Upper lobe of left lung (tissue), 6 donors: ENCODE measurements around the gene CST7. TPM values are rescaled to one million over a fixed set of nuclear protein-coding genes. Genes with fewer than 3 reads are reported as not detected.

ENCODE experiments used
- ATAC-seq, 2 donors: fragments of 200-7000 bp; cut with Tn5 transposase; one replicate each; pipeline ENCODE4 v1.9.1; 2022; ENCODE audit warnings: mild to moderate bottlenecking in 2 of 2, moderate library complexity in 2 of 2; ENCODE audit not compliant: low FRiP score in 2 of 2
- DNase-seq, 2 donors: peaks; one replicate each; pipeline ENCODE4 v3.0.0-alpha.2; 2019 to 2020
- H3K27ac ChIP-seq, 4 donors: fragments of 200-600 bp; sonication (generic); one replicate each; pipeline ENCODE4 v1.5.1; 2016 to 2019
- H3K27me3 ChIP-seq, 4 donors: fragments of 200-600 bp; sonication (generic); one replicate each; pipeline ENCODE4 v1.5.1; 2017 to 2019
- H3K36me3 ChIP-seq, 4 donors: fragments of 200-600 bp; sonication (generic); one replicate each; pipeline ENCODE4 v1.5.1; 2016 to 2019
- H3K4me1 ChIP-seq, 4 donors: fragments of 200-600 bp; sonication (generic); one replicate each; pipeline ENCODE4 v1.5.1; 2018 to 2019
- H3K4me3 ChIP-seq, 4 donors: fragments of 200-600 bp; sonication (generic); one replicate each; pipeline ENCODE4 v1.5.1; 2017 to 2019; ENCODE audit warnings: mild to moderate bottlenecking in 2 of 4, moderate library complexity in 1 of 4
- H3K9me3 ChIP-seq, 4 donors: fragments of 200-600 bp; sonication (generic); one replicate each; pipeline ENCODE4 v1.5.1; 2018 to 2019
- EP300 ChIP-seq, 4 donors: sonication (generic); formaldehyde crosslinking; IDR thresholded peaks; one replicate each; pipeline ENCODE4 v1.5.1; 2017; ENCODE audit warnings: antibody characterized with exemption in 4 of 4, control low read depth in 2 of 4
- POLR2A ChIP-seq, 4 donors: fragments of 450-650 bp; IDR thresholded peaks; one replicate each; pipeline ENCODE4 v1.5.1; 2016 to 2017; ENCODE audit warnings: antibody characterized with exemption in 4 of 4, mild to moderate bottlenecking in 2 of 4
- POLR2AphosphoS5 ChIP-seq, 2 donors: sonication (generic); formaldehyde crosslinking; IDR thresholded peaks; one replicate each; pipeline ENCODE4 v1.5.1; 2017; ENCODE audit warnings: antibody characterized with exemption in 2 of 2
- WGBS, 2 donors: methylation state at CpG; one replicate each; pipeline ENCODE4 v1.1.5; 2017 to 2018; 5-methylcytosine and 5-hydroxymethylcytosine counted together
- total RNA-seq, 6 donors: library from RNA; depleted of rRNA in 4 of 6; stranded (reverse); fragments of >200 nt in 4 of 6; gene quantifications; one replicate each; pipeline versions ENCODE4 v1.1.0 to v1.2.1, GENCODE V29; 2016 to 2021
- TF ChIP-seq, protein P1 (sequence below), 6 experiments: fragments of 450-650 bp in 4 of 6; fragments of 200-600 bp in 2 of 6; sonication (generic) in 2 of 6; IDR thresholded peaks; one replicate each; pipeline ENCODE4 v1.5.1; 2016 to 2019; ENCODE audit warnings: antibody characterized with exemption in 6 of 6
- donor health status: DM: no; HTN: no; CAD: no; lungs with moderate emphysema.
- donor health status: DM: no; HTN: yes; CAD: no; lungs with severe emphysema.

The CST7 gene
- total RNA-seq, 6 donors from 2014 or later, result 13.7 to 28.3 (median 15.4) TPM; not detected in 1

DNA sequence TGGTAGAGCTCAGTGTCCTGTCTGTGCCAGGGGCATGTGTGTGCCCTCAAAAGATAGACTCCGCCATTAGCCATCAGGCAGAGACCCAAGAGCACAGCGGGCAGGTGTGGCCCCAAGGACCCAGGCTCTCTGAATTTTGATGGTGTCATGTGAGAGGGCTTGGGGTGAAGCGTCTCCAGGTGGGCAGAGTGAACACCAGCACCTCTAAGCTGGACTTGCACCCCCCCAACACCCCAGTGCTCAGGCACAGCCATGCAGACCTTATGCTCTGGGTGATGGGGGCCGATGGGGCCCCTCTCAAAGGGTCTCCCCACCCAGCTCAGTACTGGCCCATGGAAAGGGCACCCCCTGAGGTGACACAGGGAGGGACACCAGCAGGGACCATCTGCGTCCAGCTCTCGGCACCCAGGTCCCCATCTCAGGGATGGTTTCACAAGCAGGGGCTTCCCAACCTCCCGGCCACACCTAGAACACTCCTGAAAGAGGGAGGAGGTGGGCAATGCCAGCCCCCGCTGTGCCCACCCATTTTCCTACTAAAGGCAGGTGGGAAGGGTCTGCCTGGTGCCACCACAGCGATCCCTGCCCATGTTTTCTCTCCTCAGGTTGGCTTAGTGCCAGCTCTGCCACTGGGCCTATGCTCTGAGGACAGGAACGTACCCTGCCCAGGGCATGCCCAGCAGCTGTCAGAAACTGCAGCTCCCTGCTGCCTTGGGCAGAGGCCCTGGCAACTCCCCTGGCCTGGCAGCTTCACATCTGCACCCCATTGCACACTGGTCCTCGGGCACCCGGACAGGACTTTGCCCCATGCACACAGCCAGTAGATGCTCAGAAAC, 3.5 kb downstream of the CST7 start:
- H3K27ac ChIP-seq, result peak overlapping the region; percentile 22 to 89 (median 57)
- WGBS, 2 donors, result 77 to 79% methylated on average over 6 to 11 of the region's 12 CpGs
- peaks cover 0 to 23% (median 9%) of the 10 kb centered on the region in 4 donors for H3K36me3 ChIP-seq
- H3K4me1 ChIP-seq, result peaks cover 0 to 6% (median 0%) of the 10 kb centered on the region in 4 donors
- TF ChIP-seq, protein P1, sequence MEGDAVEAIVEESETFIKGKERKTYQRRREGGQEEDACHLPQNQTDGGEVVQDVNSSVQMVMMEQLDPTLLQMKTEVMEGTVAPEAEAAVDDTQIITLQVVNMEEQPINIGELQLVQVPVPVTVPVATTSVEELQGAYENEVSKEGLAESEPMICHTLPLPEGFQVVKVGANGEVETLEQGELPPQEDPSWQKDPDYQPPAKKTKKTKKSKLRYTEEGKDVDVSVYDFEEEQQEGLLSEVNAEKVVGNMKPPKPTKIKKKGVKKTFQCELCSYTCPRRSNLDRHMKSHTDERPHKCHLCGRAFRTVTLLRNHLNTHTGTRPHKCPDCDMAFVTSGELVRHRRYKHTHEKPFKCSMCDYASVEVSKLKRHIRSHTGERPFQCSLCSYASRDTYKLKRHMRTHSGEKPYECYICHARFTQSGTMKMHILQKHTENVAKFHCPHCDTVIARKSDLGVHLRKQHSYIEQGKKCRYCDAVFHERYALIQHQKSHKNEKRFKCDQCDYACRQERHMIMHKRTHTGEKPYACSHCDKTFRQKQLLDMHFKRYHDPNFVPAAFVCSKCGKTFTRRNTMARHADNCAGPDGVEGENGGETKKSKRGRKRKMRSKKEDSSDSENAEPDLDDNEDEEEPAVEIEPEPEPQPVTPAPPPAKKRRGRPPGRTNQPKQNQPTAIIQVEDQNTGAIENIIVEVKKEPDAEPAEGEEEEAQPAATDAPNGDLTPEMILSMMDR (IDR thresholded peaks at IDR 0.05), result no peak
- TF ChIP-seq EP300 (IDR thresholded peaks at IDR 0.05), result no peak
- no peak for TF ChIP-seq POLR2A (IDR thresholded peaks at IDR 0.05)
- TF ChIP-seq POLR2AphosphoS5 (IDR thresholded peaks at IDR 0.05), result no peak
- peak overlapping the region in 1 of 4 donors; percentile 46 for H3K4me3 ChIP-seq
- DNase-seq (no peak), ATAC-seq (no peak)
- no peaks in the 10 kb centered on the region for H3K9me3 ChIP-seq
- H3K27me3 ChIP-seq, result no peaks in the 10 kb centered on the region

DNA sequence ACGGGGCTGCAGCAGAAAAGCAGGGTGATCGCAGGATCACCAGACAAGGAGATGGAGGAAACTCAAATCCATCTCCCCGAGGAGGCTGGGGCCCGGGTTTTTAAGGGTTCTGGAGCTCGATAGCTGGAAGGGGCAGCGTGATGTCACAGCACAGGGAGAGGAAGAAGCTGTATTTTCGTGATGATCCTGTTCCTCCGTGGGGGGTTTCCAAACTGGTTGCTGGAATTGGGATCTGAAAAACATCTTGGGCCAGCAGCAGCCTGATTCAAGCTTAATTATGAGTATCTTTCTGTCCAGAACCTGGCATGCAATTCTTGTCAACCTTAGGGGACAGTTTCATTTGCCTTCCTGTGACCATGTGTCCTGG, 4.1 kb downstream of the CST7 start:
- Histone ChIP-seq H3K4me3 (no peak overlapping the region), H3K4me1 (peaks cover 0 to 6% (median 0%) of the 10 kb centered on the region in 4 donors), H3K36me3 (peaks cover 0 to 29% (median 13%) of the 10 kb centered on the region in 4 donors), H3K9me3 (no peaks in the 10 kb centered on the region), H3K27ac (peak overlapping the region; percentile 22 to 89 (median 57)), H3K27me3 (no peaks in the 10 kb centered on the region)
- ATAC-seq (no peak), DNase-seq (no peak)
- TF ChIP-seq, protein P1 (IDR thresholded peaks at IDR 0.05), result no peak
- TF ChIP-seq EP300 (IDR thresholded peaks at IDR 0.05) (no peak), POLR2A (IDR thresholded peaks at IDR 0.05) (no peak), POLR2AphosphoS5 (IDR thresholded peaks at IDR 0.05) (no peak)
- WGBS, 2 donors, result 65 to 75% methylated on average over 8 of the region's 8 CpGs

DNA sequence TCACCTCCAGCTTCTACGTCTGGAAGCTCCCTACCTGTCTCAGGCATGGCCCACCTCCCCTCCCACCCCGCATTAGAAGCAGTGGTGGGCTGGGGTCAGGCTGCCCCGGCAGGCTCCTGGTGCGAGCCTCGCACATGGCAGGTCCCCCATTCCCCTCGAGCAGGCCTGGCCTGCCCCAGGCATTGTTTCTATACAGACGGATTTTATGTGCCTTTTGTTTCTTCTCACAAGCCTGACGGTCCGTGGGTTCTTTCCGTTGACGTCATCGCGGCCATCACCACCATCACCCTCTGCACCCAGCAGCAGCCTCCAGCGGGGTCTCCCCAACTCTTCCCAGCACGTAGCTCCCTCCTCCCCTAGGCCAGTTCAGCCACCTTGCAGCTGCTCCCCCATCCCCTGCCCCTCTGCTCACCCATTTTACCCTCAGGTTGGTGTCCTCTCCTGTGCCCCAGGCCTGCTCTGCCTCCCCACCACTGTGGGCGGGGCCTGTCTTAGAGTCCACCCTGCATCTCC, 4.6 kb downstream of the CST7 start:
- DNase-seq (peak in 1 of 2 donors; percentile 62), ATAC-seq (no peak)
- 83 to 87% methylated on average over 13 to 16 of the region's 16 CpGs for WGBS, 2 donors
- TF ChIP-seq POLR2A (IDR thresholded peaks at IDR 0.05), result no peak
- no peak for TF ChIP-seq EP300 (IDR thresholded peaks at IDR 0.05)
- no peak for TF ChIP-seq POLR2AphosphoS5 (IDR thresholded peaks at IDR 0.05)
- TF ChIP-seq, protein P1 (IDR thresholded peaks at IDR 0.05), result no peak
- H3K36me3 ChIP-seq, result peaks cover 0 to 33% (median 16%) of the 10 kb centered on the region in 4 donors
- no peak overlapping the region for H3K4me3 ChIP-seq
- H3K27ac ChIP-seq, result peak overlapping the region in 3 of 4 donors; percentile 10 to 89 (median 22)
- no peaks in the 10 kb centered on the region for H3K27me3 ChIP-seq
- H3K4me1 ChIP-seq, result peaks cover 0 to 6% (median 0%) of the 10 kb centered on the region in 4 donors
- H3K9me3 ChIP-seq, result no peaks in the 10 kb centered on the region

DNA sequence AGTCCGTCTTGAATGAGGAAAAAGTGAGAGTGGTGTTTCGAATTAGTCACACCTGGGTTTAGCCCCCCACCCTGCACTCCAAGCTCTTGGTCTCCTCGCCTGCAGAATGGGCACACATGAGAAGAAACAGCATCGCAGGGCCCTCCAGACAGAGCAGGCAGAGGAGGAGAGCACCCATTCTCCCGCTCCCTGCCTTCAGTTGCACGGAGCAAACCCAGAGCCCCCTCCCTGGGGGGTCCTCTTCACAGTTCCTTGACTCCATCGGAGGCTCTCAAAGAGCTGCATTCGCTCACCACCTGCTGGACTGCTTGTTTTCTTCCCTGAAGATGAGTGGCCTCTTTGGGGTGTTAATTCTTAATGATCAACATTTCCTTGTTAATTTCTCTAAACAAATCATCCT, 5.1 kb downstream of the CST7 start:
- WGBS, 2 donors, result 78 to 79% methylated on average over 8 of the region's 8 CpGs
- no peak for DNase-seq
- no peak for TF ChIP-seq EP300 (IDR thresholded peaks at IDR 0.05)
- Histone ChIP-seq H3K4me3 (no peak overlapping the region), H3K4me1 (peaks cover 0 to 6% (median 0%) of the 10 kb centered on the region in 4 donors), H3K27me3 (no peaks in the 10 kb centered on the region), H3K36me3 (peaks cover 0 to 38% (median 20%) of the 10 kb centered on the region in 4 donors), H3K9me3 (no peaks in the 10 kb centered on the region), H3K27ac (peak overlapping the region in 3 of 4 donors; percentile 10 to 89 (median 22))
- no peak for ATAC-seq

DNA sequence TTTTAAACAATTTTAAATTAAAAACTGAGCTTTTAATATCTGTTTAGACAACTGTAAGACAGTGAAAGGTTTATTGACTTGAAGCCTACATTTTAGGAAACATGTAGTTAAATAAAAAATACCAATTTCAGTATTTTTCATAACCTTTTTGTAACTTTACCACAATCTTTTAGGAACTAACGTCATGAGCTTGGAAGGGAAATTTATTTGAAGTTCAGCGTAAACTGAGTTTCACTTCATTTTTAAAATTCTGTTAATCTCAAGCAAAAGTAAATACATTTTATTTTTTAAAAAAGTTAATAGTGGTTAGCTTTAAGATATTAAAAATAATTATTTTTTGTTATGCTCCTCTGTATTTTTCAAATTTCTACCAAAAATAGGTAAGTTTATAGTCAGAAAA, 5.5 kb downstream of the CST7 start:
- Histone ChIP-seq H3K27ac (peak overlapping the region in 1 of 4 donors; percentile 89), H3K27me3 (no peaks in the 10 kb centered on the region), H3K4me3 (no peak overlapping the region), H3K9me3 (no peaks in the 10 kb centered on the region), H3K4me1 (peaks cover 0 to 6% (median 0%) of the 10 kb centered on the region in 4 donors), H3K36me3 (peaks cover 0 to 42% (median 24%) of the 10 kb centered on the region in 4 donors)
- ATAC-seq (no peak), DNase-seq (no peak)
- TF ChIP-seq EP300 (IDR thresholded peaks at IDR 0.05) (no peak), POLR2A (IDR thresholded peaks at IDR 0.05) (no peak), POLR2AphosphoS5 (IDR thresholded peaks at IDR 0.05) (no peak)
- TF ChIP-seq, protein P1 (IDR thresholded peaks at IDR 0.05), result no peak
- 68 to 72% methylated on average over 2 of the region's 2 CpGs for WGBS, 2 donors
